SW 1271 (cell line): ENCODE measurements around the gene HSF4.

Source experiments
- DNase-seq, 2 experiments: peaks; one replicate each; lab custom pipeline; 2025; lab: John Stamatoyannopoulos, UW

HSF4 gene

DNA sequence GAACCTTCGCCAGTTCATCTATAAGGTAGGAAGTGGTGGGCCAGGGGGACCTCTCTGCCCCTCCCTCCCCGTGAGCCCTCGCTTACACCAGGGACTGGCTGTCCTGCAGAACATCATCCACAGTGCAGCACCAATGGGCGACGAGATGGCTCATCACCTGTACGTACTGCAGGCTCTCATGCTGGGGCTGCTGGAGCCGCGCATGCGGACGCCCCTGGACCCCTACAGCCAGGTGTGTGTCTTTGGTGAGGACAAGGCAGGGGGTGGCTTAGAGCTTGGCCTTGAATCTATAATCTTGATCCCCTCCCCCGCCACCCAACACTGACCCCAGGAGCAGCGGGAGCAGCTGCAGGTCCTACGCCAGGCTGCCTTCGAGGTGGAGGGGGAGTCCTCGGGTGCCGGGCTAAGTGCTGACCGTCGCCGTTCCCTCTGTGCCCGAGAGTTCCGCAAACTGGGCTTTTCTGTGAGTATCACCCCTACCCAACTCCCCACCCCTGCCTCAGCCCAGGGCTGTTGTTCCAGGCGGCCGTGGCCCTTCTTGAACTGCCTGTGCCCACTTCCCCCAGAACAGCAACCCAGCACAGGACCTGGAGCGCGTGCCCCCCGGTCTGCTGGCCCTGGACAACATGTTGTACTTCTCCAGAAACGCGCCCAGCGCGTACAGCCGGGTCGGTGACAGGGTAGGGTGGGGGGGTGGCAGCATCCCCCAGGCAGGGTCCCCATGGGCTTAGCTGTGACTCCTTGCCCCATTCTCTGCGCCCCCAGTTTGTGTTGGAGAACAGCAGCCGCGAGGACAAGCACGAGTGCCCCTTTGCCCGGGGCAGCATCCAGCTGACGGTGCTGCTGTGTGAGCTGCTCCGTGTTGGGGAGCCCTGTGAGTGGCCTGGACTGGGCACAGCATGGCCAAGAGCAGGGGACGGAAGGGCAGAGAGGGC is 37.1 kb downstream of the HSF4 start:
- no peak for DNase-seq

DNA sequence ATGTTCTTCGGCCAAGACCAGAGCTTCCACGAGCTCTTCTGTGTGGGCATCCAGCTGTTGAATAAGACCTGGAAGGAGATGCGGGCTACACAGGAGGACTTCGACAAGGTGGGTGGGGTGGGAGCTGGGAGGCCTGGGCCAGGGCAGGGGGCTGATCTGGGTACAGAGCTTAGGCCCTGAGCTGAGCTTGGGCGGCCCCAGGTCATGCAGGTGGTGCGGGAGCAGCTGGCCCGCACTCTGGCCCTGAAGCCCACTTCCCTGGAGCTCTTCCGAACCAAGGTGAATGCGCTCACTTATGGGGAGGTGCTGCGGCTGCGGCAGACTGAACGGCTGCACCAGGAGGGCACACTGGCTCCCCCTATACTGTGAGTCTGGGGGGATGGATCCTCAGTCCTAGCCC is 37.9 kb downstream of the HSF4 start:
- DNase-seq: no peak

DNA sequence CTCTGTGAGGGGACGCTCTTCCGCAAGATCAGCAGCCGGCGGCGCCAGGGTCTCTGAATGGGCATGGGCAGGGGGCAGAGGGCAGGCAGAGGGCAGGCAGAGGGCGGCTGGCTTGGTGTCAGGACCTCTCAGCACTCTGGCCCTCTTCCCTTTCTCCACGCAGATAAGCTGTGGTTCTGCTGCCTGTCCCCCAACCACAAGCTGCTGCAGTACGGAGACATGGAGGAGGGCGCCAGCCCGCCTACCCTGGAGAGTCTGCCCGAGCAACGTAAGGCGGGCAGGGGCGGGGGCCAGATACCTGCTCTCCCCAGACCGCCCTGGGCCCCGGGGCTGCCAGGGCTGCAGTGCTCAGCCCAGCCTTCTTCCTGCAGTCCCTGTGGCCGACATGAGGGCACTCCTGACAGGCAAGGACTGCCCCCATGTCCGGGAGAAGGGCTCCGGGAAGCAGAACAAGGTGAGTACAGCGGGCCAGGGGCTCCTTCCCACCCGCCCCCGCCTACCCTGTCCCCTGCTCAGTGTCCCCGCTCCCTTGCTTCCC is 38.5 kb downstream of the HSF4 start:
- DNase-seq: no peak

DNA sequence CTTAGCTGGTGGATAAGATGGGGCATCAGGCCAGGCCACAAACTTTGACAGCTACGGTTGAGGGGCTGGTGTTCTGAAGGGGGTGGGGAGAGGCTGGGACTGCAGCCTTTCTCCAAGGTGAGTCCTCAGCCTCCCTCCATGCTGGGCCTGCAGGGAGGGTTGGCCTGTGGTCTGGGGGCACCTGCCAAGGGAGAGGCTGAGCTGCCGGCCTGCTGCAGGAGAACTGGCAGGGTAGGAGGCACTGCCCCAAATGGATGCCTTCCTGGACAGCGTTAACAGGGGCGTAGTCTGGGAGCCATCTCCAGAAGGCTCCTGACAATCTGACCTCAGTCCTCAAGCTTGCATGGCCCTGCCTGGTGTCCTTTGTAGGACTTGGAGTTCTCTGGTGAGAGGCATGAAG is 39.5 kb downstream of the HSF4 start:
- DNase-seq: no peak

DNA sequence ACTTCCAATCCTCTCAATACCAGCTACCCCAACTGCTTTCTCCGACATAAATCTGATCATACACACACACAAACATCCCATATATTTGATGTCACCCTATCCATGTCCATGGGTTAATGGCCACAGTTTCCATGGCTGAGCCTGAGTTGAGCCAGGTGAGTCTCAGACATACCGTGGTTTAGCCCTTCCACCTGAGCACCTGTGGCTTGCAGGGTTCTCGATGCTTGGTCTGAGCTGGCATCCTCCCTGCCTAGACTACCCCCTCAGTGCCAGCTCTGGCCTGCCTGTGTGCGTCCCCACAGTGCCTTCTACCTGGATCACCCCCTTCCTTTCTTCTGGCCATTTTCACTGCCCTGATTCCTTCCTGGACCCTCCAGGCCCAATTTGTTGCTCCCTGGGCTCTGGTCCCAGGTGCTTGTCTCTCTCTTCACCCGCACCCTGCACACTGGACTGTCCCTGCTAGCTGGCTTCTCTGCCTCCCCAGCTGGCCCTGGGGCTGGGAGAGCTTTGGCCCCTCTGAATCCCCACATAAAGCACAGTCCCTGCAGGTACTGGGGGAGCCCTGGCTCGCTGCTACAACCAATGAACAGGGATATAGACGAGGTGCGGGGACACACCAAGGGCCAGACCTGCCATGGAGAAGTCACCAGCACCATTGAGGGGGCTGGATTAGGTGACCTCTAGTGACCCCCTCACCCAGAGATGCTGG is 41.7 kb downstream of the HSF4 start:
- DNase-seq: no peak

DNA sequence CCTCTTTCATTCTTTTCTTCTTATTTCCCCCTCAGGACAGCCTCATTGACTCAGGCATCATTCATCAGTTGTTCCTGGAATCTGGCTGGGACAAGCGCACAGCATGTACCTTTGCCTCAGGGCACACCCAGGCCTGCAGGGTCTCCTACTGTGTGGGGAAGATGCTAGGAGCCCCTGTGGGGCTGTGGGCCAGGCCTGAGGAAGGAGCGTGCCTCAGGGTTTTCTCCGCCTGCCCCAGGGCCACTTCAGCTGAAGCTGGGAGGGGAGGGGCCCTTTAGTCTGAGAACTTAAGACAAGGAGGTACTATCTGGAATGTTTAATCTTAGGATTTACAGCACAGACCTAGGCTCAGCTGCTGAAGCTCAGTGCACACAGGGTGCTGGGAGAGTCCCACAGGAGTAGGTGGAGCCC is 42.3 kb downstream of the HSF4 start:
- DNase-seq: no peak

DNA sequence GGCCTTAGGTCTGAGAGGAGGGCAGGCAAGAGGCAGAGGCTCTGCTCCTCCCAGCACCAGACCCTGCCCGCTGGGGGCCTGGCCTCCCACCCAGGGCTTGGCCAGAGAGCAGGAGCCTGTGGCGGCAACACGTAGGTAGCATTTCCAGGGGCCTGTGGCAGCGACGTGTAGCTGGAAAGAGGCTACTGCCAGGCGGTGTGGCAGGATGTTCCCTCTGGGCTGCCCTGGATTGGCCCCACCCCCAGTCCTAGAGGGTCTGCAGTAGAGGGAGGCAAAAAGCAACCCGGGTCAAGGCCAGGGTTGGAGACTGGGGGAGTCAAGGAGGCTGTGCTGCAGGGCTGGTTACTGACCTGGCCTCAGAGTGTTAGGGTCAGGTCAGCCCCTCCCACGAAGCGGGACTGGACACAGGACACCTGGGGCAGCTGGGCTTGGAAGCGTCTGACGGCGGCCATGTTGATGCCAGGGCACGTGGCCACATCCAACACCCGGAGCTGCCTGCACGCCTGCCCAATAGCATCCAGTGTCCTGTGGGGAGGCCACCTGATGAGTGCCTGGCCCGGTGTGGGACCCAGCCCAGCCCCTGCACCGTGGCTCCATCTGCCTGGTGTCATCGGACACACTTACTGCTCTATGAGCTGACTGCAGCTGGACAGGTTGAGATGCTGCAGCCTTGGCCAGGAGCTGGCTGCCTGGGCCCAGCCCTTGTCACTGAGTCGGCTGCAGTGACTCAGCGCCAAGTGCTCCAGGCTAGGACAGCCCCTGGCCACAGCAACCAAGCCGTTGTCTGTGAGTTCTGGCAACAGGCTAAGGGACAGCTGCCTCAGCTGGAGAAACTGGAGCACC is 42.9 kb downstream of the HSF4 start:
- no peak for DNase-seq

DNA sequence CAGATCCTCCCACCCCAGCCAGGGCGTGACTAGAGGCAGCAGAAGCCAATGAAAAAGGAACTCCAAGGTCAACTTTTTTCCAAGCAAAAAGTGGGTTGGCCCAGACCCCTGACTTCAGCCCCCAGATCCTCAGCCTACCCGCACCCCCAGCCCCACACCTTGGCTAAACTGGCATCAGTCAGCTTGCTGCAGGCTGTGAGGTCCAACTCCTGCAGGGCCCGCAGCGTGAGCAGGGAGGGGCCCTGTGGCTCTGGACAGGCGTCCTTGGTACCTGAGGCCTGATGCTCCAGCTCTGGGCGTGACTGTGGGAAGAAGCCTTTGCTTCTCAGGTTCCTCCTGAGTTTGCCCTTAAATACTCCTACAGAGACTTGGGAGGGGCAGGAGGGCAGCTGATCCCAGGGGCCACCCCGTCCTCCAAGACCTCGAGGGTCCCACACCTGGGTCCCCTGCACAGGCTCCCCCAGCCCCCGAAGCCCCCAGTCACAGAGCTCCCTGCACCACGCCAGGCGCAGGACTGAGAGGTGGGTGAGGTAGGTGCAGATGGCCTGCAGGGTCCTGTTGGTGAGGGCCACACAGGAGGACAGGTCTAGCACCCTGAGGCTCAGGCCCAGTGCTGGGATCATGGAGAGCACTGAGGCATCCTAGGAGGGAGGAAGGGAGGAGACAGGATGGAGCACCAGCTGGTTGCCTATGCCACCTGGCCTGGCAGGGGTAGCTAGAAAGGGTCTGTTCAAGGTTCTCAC is 43.8 kb downstream of the HSF4 start:
- DNase-seq: no peak

DNA sequence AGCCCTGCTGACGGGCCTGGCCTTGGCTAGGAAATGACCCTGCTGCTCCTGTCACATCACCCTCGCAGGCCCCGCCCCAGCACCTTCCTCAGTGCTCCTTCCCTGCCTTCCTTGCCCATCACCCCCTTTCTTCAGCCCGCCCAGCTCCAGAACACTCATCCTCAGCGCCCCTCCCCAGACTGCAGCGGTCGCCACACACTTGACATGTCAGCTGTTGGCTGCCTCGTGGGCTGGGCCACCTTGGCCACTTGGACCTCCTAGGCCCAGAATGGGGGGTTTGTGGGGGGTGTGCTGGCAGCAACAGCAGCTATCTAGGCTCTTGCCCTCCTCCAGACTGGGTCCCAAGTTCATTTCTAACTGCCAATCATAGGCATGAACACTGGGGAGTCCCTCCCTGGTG is 45.0 kb downstream of the HSF4 start:
- DNase-seq: no peak

DNA sequence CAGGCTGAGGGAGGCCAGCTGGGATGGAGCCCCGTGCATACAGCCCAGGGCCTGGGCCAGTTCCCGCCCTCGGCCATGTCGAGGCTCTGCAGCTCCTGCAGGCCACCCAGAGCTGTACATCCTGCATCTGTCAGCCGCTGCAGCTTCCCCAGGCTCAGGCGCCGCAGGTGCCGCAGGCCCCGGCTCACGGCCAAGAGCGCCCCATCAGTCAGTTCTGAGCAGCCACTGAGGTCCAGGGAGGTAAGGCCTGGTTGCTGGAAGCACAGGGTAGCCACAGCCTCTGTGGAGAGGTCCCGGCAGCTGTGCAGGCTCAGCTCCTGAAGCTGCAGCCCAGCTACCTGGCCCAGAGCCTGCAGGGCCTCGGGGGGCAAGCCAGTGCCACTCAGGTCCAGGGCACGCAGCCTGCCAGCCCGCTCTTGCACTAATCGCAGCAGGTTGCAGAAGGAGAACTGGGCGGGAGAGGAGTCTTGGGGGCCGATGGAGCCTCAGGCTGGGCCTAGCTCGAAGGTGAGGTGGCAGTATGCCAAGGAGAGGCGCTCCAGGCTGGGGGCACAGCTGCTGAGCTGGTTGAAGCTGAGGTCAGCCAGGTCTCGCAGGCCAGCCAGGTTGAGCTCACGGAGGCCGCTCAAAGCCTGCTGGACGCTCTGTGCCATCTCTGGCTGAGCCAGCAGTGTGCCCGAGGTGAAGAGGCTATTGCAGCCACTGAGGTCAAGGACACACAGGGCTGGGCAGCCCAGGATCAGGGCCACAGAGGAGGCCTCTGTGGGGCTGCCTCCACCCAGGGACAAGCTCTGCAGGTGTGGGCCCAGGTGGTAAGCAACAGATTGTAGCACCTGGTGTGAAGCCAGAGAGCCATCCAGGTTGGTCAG is 45.8 kb downstream of the HSF4 start:
- no peak for DNase-seq

DNA sequence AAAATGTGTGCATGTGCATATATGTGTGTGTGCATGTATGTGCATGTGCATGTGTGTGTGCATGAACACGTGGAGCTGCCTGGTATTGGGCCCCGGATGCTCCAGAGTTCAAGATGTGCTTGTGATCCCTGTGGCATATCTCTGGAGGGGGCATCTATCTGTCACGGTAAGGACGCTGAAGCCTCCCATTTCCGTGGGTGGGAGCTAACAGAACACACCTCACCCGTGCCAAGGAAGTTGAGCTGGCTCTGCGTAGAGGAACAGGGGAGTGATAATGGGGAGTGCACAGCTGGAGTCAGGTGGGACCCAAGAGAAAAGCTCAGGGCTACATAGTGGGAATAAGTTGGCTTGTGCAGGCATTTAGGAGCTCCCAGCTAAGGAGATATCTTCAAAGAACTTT is 47.1 kb downstream of the HSF4 start:
- DNase-seq: no peak

DNA sequence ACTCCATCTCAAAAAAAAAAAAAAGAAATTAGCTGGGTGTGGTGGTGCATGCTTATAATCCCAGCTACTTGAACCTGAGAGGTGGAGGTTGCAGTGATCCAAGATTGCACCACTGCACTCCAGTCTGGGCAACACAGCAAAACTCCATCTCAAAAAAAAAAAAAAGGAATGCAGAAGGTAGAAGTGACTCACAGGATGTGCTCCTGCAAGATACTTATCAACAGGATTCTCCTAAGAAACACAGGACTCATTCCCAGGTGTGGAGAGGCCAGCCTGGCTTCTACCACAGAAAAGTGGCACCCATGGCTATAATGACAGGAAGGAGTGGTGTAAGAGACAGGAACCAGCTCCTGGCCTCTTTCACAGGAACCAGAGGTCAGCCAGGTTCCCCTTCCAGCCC is 48.2 kb downstream of the HSF4 start:
- DNase-seq: peak in 1 of 2 experiments; percentile 42

DNA sequence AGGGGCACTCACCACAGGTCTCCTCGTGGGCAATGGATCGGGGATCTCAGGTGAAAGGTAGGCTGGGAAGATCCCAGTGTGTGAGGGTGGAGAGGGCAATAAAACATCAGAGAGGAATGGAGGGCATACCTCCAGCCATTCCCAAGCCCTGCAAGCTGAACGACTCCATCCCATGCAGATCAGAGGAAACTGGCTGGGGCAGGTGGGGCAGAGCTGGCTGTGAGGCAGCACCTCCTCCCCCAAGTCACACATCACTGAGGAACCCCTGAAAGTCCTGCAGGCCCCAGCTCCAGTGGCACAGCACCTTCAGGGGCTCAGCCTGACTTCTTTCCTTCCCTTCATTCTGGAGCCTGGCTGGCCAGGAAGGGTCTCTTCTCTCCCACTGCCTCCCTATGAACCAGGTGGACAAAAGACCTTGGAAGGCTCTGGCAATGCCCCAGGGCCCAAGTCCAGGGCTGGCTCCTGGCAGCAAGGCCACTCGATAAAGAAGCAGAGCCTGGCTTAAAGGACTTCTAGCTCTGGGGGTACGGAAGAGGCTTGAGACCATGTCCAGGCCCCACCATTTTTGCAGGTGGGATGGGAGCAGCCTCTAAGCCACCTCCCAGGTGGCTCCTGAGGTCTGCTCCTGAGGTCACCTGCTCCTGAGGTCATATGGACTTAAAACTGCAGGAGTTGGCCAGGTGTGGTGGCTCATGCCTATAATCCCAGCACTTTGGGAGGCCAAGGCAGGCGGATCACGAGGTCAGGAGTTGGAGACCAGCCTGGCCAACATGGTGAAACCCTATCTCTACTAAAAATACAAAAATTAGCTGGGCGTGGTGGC is 48.9 kb downstream of the HSF4 start:
- no peak for DNase-seq

DNA sequence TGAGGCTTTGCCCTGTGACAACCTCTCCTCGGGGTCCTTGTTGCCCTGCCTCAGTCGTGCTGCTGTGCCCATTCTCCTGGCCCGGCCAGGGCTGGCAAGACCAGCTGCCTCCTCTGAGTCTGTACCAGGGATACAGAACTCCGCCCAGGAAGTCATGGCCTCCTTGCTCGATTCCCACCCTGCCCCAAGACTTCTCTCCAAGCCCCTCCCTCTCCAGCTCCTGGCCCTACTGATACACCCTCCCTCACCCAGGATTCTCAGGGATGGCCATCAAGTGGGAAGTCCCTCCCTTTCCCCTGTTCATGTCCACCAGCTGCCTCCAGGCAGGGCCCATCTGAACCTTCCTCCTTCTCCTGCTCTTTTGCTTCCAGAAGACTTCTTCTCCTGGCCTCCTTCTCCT is 51.2 kb downstream of the HSF4 start:
- DNase-seq: no peak

DNA sequence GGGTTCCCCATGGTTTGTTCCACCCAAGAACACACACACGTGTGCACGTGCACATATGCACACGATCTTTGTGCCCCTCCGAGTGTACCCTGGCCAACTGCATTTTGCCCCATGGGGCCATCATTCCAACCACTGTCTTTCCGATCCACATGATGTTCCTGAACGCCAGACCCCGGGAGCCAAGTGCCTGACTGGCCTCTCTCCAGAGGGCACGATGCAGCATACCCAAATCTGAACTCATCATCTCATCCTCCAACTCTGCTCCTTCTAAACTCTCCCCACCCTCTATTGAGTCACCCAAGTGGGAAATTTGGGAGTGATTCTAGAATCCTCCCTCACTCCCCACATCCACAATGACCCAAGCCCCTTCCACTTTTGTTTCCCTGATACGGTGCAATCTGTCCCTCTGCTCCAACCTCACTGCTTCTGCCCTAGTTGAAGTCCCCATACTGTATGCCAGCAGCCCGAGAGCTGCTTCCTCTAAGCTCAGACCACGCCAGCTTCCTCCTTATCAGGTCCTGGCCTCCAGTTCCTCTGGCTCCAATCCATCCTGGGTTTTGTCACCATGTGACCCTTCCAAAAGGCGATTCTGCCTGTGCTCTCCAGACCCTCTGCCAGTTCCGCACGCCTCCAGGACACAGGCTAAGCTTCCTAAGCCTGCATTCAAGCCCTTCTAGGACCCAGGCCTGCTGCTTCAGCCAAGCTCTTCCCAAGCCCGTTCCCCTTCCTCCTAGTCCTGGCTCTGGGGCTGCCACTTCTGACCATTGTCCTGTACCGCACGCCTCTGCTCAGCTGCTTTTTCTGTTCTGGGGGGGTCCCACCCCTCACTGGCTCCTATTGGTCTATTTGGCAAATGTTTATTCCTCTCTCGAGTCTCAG is 52.3 kb downstream of the HSF4 start:
- no peak for DNase-seq
